NCI-H2107 (cell line): ENCODE data around the gene RGS21.

ENCODE experiments used
- DNase-seq: peaks from one replicate; lab custom pipeline; 2025; lab: John Stamatoyannopoulos, UW

The RGS21 gene

DNA sequence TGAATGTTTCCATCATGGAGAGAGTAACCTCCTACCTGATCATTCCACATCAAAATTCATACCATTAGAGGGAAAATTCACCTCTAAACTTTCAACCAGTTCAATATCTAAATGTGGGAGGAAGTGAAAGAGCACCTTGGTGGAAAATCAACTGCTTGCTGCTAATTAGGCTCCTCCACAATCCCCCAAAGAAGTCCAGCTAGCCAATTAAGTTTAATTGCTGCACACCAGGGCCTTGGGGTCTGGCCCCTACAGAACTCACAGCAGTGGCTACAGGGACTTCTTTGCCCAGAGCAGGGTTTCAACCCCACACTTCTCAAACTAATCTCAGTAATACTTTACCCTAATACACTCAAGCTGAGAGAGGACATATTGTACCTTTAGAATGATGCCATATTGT, 62.1 kb downstream of the RGS21 start:
- no peak for DNase-seq

DNA sequence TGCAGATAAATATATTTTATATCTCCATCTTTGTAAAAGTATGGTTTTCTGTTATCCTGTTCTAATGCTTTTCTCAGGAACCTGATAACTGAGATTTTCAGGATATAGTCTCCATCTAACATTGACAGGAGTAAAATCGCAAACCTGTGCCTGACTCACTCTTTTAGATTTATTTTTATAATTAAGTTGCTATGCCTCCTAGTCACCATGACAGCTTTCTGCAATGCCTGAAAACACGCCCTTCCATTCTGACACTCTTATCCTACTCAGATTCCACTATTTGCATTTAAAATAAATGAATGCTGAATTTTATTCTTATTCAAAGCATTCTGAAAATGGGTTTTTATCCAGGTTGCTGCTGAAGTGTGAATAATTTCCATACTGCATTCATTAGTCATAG, 62.8 kb downstream of the RGS21 start:
- DNase-seq = no peak

DNA sequence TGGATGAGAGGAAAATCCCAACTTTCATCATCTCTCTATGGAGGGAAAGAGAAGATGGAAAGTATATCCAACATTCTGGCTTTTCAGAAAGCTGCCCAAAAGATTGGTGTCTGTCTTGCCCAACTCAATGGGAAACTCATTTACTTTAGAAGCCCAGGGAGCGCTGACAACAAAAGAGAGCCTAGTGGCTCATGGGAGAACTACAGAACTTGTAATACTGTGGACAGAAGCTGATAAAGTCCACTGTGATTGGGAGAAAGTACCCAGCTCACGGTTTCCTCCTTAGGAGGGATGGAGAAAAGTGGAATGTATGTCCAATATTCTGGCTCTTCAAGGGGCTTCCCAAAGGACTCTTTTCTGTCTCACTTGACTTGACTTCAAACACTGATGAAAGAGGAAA, 66.0 kb downstream of the RGS21 start:
- DNase-seq = no peak

- DNase-seq = no peak
These were observed 69.4 kb downstream of the RGS21 start for GRCh38 chr1:192386051-192386650.

DNA sequence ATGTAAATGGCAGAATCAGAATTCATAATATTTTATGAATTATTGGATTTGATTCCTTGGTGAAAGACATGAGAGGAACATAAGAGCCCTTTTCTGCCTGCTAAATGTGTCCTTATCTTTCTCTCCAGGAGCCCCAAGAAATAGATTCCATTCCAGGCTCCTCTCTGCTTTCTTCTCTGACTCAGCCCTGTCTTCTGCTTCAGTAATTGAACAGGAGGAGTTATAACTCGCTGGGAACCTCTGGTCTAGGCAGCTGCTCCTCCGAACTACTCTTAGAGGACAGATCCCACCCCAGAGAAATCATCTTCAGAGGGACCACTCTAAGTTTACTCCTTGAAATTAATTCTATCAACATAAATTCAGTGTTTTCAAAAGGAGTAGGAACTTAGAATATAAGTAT, 78.4 kb downstream of the RGS21 start:
- DNase-seq = no peak

- no peak for DNase-seq
These were observed 79.1 kb downstream of the RGS21 start for GRCh38 chr1:192395895-192396294.

GRCh38 chr1:192399161-192399560, 82.4 kb downstream of the RGS21 start:
- DNase-seq = no peak

DNA sequence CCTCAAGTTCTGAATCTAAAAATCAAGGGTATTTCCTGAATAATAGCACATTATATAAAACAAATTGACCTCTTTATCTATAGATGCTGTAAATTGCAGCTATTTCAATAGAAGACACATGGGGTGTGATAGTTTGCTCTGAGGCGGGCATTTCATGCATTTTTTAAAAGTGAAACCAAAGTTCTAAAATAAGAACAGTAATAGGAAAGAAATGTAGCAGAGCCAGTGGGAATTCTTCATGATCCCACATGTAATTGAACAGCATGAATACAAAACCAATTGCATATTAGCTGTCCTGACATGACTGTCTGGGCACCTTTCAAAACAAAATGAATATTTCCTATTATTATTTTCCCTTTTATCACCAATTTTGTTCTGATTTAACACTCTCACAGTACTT, 85.0 kb downstream of the RGS21 start:
- DNase-seq = no peak

- no peak for DNase-seq
These were observed 85.8 kb downstream of the RGS21 start for GRCh38 chr1:192402571-192402970.

- DNase-seq = no peak
These were observed 90.4 kb downstream of the RGS21 start for GRCh38 chr1:192407206-192407605.
